OCI-LY7 (cell line): ENCODE data around the gene TSPOAP1.

Experiments
- CTCF ChIP-seq: fragments of 200-600 bp; sonication (generic); conservative IDR thresholded peaks from 2 replicates; pipeline ENCODE4 v1.5.1; 2014; ENCODE audit warnings: mild to moderate bottlenecking, antibody characterized with exemption, low read length, moderate library complexity, mixed read lengths
- EZH2phosphoT487 ChIP-seq: fragments of 200-600 bp; sonication (generic); IDR thresholded peaks from 2 replicates; pipeline ENCODE4 v1.6.1; 2018; ENCODE audit warnings: low read depth, borderline replicate concordance, mild to moderate bottlenecking, mixed run types, antibody characterized with exemption, low read length, moderate library complexity, mixed read lengths

- TF ChIP-seq CTCF (no peak), EZH2phosphoT487 (no peak)
Observed at GRCh38 chr17:58272367-58273280, 56.0 kb downstream of the TSPOAP1 start.
